NAMALWA (cell line): Measurements from ENCODE around the gene TEX51.
A peak's percentile ranks its signal among the peaks of the same experiment; 100 is the strongest.

Experiments used
- DNase-seq: peaks from one replicate; pipeline ENCODE4 v3.0.0-alpha.2; 2015; ENCODE audit warnings: low spot score

TEX51 gene

GRCh38 chr2:126893606-126894005 lies 5.1 kb upstream of the TEX51 start:
- DNase-seq: no peak

GRCh38 chr2:126894082-126894481 lies 4.6 kb upstream of the TEX51 start:
- no peak for DNase-seq

- no peak for DNase-seq
Measured at GRCh38 chr2:126894585-126895182, 4.0 kb upstream of the TEX51 start.

DNA sequence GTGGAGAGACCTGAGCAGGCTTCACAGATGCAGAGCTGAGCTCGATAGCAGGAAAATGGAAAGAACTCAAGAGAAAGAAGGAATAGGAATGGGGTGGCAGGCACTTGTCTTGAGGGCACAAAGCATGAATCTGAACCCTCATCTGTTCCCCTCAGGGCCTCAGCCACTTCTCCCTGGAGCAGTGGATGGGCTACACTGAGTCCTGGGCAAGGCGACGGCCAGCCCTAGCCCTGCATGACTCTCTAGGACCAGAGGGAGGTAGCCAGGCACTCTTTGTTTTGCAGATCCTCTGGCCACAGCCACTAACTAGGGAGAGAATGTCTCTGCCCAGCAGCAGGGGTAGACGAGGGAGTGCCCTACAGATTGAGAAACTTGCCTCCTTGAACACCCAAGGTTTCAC lies 3.4 kb upstream of the TEX51 start:
- DNase-seq: no peak

GRCh38 chr2:126896471-126896870 lies 2.2 kb upstream of the TEX51 start:
- DNase-seq: no peak

DNA sequence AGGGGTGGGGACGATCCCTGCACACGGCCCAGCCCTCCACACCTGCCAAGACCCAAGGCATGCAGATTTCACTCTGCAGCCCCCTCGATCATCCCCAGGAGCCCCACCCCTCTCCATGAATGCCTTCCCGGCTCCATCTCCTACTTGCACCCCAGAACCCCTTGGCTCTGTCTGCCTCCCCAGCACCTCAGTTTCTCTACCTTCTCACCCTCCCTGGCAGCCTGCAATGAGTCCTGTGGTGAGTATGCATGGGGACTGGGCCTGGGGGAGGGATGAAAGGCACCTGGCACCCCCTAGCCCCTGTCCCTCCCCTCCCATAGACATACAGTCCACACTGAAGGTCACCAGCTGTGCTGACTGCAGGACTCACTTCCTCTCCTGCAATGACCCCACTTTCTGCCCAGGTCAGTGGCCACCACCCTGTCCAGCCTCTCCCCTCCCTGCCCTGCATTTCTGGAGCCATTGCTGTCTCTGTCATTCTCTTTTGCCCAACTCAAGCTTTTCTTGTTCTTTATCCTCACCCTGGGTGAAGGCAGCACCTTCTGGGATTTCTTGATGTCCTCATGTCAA lies 1.0 kb downstream of the TEX51 start:
- no peak for DNase-seq

DNA sequence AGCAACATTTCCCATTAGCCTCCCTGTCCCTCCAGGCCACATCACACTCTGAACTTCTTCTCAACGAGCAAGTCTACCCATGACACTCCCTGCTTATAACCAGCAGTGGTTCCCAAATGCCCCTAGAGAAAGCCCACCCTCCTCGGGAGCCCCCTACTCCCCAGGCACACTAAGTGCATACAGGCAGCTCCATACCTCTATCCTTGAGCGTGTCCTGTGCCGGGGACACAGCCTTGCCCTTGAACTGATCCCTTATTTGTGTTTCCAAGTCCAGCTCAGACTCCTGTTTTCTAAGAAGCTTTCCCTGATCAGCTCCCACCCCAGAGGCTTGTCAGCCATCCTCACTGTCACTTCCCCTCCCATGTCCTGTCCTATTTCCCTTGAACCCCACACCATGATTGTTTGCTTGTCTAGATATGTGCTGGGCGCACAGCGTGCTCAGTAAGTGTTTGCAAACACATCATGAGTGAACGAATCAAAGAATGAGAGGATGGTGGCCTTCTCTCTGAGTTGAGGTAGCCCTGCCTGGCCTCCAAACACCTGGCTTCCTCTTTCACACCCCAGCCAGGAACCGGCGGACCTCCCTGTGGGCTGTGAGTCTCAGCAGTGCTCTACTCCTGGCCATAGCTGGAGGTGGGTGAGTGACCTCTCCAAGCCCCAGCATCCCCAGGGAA lies 2.1 kb downstream of the TEX51 start:
- no peak for DNase-seq

DNA sequence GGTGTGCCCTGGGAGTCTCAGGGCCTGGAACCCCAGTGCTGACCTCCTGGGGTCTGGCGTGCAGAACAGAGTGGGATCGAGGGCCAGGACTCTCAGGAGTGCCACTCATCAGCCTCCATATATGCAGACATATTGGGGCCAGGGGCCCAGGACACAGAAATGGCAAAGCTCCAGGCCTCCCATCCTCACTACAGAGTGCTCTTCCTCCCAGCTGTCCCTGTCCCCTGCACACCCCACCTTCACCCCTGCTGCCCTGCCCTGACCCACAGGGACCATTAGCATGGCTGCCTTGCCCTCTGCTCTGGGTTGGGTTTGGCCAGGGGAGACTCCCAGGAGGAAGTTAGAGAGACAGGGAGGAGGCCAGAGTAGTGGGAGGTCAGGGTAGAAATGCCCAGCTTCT lies 2.8 kb downstream of the TEX51 start:
- DNase-seq: no peak

- DNase-seq: no peak
Measured at GRCh38 chr2:126902152-126902835, 3.6 kb downstream of the TEX51 start.

DNA sequence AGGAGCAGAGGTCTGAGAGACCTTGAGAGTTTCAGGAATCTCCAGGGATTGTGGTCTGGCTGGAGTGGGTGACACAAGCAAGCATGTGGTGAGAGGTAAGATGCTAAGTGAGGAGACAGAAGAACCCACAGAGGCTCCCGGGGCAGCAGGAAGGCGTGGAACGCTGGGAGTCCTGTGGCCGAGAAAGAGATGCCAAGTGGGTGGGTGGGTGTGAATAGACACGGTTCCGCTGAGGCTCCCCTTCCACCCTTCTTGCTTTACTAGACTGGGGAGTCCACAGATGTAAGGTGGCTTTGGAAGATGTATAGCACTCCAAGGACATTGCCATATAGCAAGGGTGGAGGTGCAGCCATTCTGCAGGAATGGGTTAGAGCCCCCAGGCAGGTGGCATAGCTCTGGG lies 4.2 kb downstream of the TEX51 start:
- no peak for DNase-seq

- peak; percentile 63 for DNase-seq
Measured at GRCh38 chr2:126905991-126906390, 7.3 kb downstream of the TEX51 start.

GRCh38 chr2:126906781-126907180 lies 8.1 kb downstream of the TEX51 start:
- DNase-seq: no peak

- no peak for DNase-seq
Measured at GRCh38 chr2:126907671-126908070, 9.0 kb downstream of the TEX51 start.

- DNase-seq: no peak
Measured at GRCh38 chr2:126908721-126909177, 10.1 kb downstream of the TEX51 start.

GRCh38 chr2:126909366-126909765 lies 10.7 kb downstream of the TEX51 start:
- no peak for DNase-seq

DNA sequence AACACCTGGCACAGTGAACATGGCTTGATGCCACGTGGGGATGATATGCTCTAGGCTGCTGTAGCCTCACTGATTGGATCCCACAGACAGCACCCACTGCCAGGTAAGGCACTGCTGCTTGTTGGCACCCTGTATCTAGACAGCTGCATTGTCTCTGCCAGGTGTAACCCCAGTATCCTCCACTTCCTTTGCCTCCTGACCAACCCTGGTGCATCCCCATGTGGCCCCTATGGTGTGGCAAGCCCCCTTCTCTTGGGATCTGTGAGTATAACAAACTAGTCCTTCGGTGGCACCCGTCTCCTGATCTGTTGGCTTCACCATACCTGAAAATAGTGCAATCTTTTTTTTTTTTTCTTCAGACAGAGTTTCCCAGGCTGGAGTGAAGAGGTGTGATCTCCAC lies 11.1 kb downstream of the TEX51 start:
- DNase-seq: no peak

GRCh38 chr2:126910637-126911036 lies 11.9 kb downstream of the TEX51 start:
- DNase-seq: no peak

- no peak for DNase-seq
Measured at GRCh38 chr2:126911111-126911796, 12.6 kb downstream of the TEX51 start.

DNA sequence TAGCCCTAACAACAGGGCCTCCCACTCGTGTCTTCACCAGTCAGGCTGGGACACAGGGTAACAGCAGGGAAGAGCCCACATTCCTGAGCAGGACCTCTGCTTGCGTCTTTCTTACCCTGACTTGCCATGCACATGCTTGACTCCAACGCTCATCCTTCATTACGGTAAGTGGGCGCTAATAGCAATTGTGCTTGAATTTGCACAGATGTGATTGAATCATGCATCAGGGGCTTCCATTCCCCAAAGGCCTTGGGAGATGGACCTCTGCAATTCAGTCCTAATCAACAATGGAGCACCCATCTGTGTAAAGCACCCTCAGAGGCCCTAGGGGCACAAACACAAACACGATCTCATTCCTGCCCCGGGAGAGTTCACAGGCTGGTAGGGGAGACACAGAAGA lies 13.5 kb downstream of the TEX51 start:
- DNase-seq: no peak

- DNase-seq: no peak
Measured at GRCh38 chr2:126913329-126913728, 14.6 kb downstream of the TEX51 start.

DNA sequence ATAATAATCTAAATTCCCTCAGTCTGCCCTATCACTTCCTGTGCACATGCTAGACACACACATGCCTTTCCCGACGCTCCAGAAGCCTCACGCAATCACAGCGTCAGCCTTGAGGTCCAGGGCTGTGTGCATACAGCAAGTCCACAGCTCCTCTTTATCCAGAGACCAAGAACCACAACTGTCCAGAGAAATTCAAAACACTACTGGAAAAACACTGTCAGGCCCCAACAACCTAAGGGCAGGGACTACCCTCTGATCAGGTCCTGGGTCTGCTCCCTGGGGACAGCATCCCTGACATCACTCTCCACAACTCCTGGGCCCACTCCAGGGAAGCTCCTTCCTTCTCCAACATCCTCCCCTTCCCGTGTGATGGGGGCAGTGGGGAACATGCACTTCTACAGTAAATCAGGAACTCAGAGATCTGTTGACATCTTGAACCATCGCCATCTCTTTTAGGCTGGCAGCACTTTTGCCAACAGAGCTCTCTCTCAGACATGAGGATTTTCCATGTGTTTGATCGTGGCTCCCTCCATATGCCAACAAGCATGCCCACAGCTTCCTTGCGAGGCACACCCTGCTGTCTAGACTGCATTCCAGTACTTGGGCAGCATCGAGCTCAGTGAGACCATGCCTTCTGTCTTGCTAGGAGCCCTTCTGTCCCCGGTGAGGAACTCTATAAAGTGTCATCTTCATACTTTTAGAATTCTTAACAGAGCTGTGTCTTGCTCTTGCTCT lies 15.4 kb downstream of the TEX51 start:
- no peak for DNase-seq
